ENCODE results near the gene CYP20A1.
"Not testable (repeated sequence)": the region's sequence is repeated elsewhere in the genome, so short reads cannot be mapped to it uniquely, and the experiment has no call there.

CYP20A1 gene

DNA sequence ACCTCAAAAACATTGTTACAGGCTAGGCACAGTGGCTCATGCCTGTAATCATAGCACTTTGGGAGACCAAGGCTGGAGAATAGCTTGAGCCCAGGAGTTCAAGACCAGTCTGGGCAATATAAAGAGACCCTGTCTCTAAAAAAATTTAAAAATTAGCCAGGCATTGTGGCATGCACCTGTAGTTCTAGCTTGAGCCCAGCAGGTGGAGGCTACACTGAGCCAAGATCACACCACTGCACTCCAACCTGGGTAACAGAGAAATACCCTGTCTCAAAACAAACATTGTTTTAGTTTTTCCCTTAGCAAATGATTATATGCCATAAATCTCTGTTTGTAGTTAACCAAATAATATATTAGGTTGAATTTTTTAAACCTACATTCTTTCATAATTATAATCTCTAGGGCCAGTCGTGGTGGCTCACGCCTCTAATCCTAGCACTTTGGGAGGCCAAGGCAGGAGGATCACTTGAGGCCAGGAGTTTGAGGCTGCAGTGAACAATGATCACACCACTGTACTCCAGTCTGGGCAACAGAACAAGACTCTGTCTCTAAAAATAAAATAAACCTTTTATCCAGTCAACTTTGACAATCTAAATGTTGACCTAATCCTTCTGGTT lies 13.3 kb upstream of the CYP20A1 start:
- TF ChIP-seq, protein P1, sequence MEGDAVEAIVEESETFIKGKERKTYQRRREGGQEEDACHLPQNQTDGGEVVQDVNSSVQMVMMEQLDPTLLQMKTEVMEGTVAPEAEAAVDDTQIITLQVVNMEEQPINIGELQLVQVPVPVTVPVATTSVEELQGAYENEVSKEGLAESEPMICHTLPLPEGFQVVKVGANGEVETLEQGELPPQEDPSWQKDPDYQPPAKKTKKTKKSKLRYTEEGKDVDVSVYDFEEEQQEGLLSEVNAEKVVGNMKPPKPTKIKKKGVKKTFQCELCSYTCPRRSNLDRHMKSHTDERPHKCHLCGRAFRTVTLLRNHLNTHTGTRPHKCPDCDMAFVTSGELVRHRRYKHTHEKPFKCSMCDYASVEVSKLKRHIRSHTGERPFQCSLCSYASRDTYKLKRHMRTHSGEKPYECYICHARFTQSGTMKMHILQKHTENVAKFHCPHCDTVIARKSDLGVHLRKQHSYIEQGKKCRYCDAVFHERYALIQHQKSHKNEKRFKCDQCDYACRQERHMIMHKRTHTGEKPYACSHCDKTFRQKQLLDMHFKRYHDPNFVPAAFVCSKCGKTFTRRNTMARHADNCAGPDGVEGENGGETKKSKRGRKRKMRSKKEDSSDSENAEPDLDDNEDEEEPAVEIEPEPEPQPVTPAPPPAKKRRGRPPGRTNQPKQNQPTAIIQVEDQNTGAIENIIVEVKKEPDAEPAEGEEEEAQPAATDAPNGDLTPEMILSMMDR (IDR thresholded peaks at IDR 0.05; ENCODE audit: borderline replicate concordance, insufficient read depth, low read depth, low read length) = peak; percentile 70
- H3K4me3 ChIP-seq (ENCODE audit: low read depth, low read length) = no peak overlapping the region

DNA sequence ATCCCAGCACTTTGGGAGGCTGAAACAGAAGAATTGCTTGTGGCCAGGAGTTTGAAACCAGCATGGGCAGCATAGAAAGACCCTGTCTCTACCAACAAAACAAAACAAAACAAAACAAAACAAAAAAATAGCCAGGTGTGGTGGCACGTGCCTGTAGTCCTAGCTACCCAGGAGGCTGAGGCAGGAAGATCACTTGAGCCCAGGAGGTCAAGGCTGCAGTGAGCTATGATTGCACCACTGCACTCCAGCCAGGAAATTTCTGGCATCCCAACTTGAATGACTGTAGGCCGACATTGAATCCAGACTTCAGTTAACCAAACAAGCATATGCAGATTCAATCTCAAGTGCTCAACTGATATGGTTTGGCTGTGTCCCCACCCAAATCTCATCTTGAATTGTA lies 9.1 kb upstream of the CYP20A1 start:
- H3K4me3 ChIP-seq (ENCODE audit: low read depth, low read length) = not testable (repeated sequence)

DNA sequence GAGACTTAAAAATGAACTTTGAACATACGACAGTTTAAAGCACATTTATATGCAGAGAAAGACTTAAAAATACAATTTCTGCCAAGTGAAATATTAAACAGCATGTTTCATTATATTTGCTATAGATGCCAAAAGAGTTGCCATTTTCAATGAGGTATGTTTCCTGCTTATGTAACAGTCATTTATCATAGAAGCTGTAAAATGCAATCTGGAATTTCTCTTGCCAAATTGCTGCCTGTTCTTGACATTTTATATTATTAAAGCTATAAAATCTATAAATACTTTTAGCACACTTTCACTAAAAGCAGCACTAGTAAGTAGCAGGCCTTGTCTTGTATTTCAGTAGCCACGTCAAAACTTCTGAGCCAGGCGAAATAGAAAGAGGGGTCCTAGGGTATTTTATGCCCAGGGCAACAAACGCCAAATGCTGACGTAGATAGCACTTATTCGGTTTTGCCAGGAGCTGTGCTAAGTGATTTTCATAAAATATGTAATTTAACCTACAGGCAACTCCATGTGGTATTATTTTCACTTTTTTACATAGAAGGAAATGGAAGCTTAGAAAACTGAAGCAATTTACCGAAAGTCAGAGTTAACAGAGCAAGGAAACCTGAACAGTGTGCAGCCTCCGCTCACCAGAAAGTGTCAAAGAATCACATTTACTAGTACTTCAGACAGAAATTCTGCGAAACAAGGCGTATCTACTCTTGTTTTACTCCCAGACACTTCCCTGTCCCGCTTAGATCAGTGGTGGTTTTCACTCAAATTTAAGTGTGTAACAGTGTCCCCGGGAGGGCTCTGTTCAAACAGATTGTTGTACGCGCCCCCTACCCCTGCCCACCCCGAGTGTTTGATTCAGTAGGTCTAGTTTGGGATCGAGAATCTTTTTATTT lies 1.2 kb upstream of the CYP20A1 start:
- TF ChIP-seq, protein P1 (IDR thresholded peaks at IDR 0.05; ENCODE audit: borderline replicate concordance, insufficient read depth, low read depth, low read length) = no peak
- no peak overlapping the region for H3K4me3 ChIP-seq (ENCODE audit: low read depth, low read length)

DNA sequence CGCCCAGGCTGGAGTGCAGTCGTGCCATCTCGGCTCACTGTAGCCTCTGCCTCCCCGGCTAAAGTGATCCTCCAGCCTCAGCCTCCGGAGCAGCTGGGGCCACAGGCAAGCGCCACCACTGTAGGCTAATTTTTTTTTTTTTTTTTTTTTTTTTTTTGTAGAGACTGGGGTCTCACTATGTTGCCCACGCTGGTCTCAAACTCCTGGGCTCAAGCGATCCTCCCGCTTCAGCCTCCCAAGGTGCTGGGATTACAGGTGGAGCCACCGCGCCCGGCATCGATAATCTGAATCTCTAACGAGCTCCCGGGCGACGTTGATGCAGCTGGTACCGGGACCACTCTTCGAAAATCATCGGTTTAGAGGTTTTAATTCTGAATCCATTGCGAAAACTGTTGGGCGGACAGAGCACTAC lies 520 bp upstream of the CYP20A1 start:
- H3K4me3 ChIP-seq (ENCODE audit: low read depth, low read length) = peak overlapping the region; percentile 54
- TF ChIP-seq, protein P1 (IDR thresholded peaks at IDR 0.05; ENCODE audit: borderline replicate concordance, insufficient read depth, low read depth, low read length) = no peak

DNA sequence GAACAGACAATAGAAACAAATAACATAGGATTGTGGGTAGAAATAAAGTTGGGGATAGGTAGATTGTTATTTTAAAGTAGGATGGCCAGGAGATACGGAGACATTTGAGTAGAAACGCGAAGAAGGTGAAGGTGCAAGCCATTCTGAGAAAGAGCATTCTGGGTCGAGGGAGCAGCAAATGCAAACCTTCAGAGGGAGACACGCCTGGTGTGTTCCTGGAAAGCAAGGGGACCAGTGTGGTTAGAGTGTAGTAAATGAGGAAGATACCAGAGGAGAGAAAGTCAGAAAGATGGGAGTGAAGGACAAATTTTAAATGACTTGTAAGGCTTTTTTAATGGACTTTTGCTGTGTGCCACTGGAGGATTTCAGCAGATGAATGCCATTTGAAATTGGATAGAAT lies 1.7 kb downstream of the CYP20A1 start:
- no peak overlapping the region for H3K4me3 ChIP-seq (ENCODE audit: low read depth, low read length)
- TF ChIP-seq, protein P1 (IDR thresholded peaks at IDR 0.05; ENCODE audit: borderline replicate concordance, insufficient read depth, low read depth, low read length) = no peak

DNA sequence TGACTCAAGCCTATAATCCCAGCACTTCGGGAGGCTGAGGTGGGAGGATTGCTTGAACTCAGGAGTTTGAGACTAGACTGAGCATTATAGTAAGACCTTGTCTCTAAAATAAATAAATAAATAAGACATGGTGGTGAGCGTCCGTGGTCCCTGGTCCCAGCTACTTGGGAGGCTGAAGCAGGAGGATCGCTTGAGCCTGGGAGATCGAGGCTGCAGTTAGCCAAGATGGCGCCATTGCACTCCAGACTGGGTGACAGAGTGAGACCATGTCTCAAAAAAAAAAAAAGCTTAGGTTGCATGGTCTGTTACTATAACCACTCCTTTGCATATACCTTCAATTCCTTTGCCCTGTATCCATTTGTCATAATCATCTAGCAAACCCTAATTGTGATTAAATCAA lies 3.7 kb downstream of the CYP20A1 start:
- TF ChIP-seq, protein P1 (IDR thresholded peaks at IDR 0.05; ENCODE audit: borderline replicate concordance, insufficient read depth, low read depth, low read length) = no peak

DNA sequence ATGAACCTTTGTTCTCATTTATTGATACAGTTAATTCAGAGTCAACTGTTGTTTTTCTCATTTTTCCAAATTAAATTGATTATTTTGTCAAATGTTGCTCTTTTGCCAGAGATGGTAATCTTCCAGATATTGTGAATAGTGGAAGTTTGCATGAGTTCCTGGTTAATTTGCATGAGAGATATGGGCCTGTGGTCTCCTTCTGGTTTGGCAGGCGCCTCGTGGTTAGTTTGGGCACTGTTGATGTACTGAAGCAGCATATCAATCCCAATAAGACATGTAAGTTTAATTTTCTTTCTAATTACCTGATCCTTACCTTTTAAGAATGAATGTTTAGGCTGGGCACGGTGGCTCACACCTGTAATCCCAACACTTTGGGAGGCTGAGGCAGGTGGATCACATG lies 7.8 kb downstream of the CYP20A1 start:
- TF ChIP-seq, protein P1 (IDR thresholded peaks at IDR 0.05; ENCODE audit: borderline replicate concordance, insufficient read depth, low read depth, low read length) = no peak
- no peak overlapping the region for H3K4me3 ChIP-seq (ENCODE audit: low read depth, low read length)

More for the DNA sequence above, 3.7 kb downstream of the CYP20A1 start:
- H3K4me3 ChIP-seq (ENCODE audit: low read depth, low read length) = no peak overlapping the region

Measured in GM12875 (cell line).